Osteoblast (primary cell): ENCODE results near the gene NFX1. TPM values are rescaled to one million over a fixed set of nuclear protein-coding genes. Genes with fewer than 3 reads are reported as not detected.

Experiments used
- DNase-seq: peaks from one replicate; pipeline ENCODE4 v3.0.0; 2011; ENCODE audit warnings: low spot score, mixed read lengths; ENCODE audit not compliant: insufficient read length; ENCODE audit errors: missing footprints
- H2AFZ ChIP-seq: 2 replicates; pipeline ENCODE4 v1.6.0; 2011; ENCODE audit warnings: mild to moderate bottlenecking, low read length
- H3K27ac ChIP-seq: 2 replicates; pipeline ENCODE4 v1.5.1; 2011; ENCODE audit warnings: mild to moderate bottlenecking, low read depth, low read length, moderate library complexity
- H3K27me3 ChIP-seq: 2 replicates; pipeline ENCODE4 v1.6.0; 2012; ENCODE audit warnings: mild to moderate bottlenecking, control low read depth, inconsistent platforms, low read length, moderate library complexity; ENCODE audit not compliant: insufficient read depth
- H3K36me3 ChIP-seq: 2 replicates; pipeline ENCODE4 v1.5.1; 2011; ENCODE audit warnings: mild to moderate bottlenecking, low read length, control low read depth, moderate library complexity; ENCODE audit not compliant: insufficient read depth
- H3K4me1 ChIP-seq: 2 replicates; pipeline ENCODE4 v1.5.1; 2011; ENCODE audit warnings: mild to moderate bottlenecking, low read length, control low read depth, moderate library complexity; ENCODE audit not compliant: insufficient read depth
- H3K4me2 ChIP-seq: 2 replicates; pipeline ENCODE4 v1.6.0; 2011; ENCODE audit warnings: mild to moderate bottlenecking, low read length; ENCODE audit not compliant: insufficient read depth
- H3K4me3 ChIP-seq: fragments of 200-600 bp; sonication (generic); 3 replicates; pipeline ENCODE4 v1.5.1; 2012; ENCODE audit warnings: mild to moderate bottlenecking, low read length, inconsistent platforms; ENCODE audit not compliant: insufficient read depth
- H3K79me2 ChIP-seq: 2 replicates; pipeline ENCODE4 v1.6.0; 2012; ENCODE audit warnings: mild to moderate bottlenecking, low read length, control low read depth, inconsistent platforms; ENCODE audit not compliant: insufficient read depth
- H3K9me3 ChIP-seq: 2 replicates; pipeline ENCODE4 v1.5.1; 2011; ENCODE audit warnings: low read depth, low read length, control low read depth
- H4K20me1 ChIP-seq: 2 replicates; pipeline ENCODE4 v1.6.0; 2012; ENCODE audit warnings: mild to moderate bottlenecking, low read length, control low read depth; ENCODE audit not compliant: insufficient read depth
- small RNA-seq: library from RNA; depleted of rRNA; stranded (forward); fragments of <200 nt; gene quantifications from one replicate; pipeline ENCODE3, GENCODE V24; 2012
- total RNA-seq: library from RNA; depleted of rRNA; stranded (reverse); fragments of >200 nt; gene quantifications from 2 replicates; pipeline ENCODE4 v1.2.3, GENCODE V29; 2012
- TF ChIP-seq, protein P1 (sequence below): IDR thresholded peaks from 2 replicates; pipeline ENCODE4 v1.5.1; 2011; ENCODE audit warnings: mild to moderate bottlenecking, low read depth, low read length, moderate library complexity; ENCODE audit errors: extremely low read depth

The NFX1 gene
- total RNA-seq, 1 donor = 34.0 TPM

- no peak overlapping the region for H3K27ac ChIP-seq
- no peak overlapping the region for H2AFZ ChIP-seq
- H3K4me1 ChIP-seq = no peaks in the 10 kb centered on the region
- H4K20me1 ChIP-seq = no peaks in the 10 kb centered on the region
- TF ChIP-seq, protein P1, sequence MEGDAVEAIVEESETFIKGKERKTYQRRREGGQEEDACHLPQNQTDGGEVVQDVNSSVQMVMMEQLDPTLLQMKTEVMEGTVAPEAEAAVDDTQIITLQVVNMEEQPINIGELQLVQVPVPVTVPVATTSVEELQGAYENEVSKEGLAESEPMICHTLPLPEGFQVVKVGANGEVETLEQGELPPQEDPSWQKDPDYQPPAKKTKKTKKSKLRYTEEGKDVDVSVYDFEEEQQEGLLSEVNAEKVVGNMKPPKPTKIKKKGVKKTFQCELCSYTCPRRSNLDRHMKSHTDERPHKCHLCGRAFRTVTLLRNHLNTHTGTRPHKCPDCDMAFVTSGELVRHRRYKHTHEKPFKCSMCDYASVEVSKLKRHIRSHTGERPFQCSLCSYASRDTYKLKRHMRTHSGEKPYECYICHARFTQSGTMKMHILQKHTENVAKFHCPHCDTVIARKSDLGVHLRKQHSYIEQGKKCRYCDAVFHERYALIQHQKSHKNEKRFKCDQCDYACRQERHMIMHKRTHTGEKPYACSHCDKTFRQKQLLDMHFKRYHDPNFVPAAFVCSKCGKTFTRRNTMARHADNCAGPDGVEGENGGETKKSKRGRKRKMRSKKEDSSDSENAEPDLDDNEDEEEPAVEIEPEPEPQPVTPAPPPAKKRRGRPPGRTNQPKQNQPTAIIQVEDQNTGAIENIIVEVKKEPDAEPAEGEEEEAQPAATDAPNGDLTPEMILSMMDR = no peak
- H3K4me2 ChIP-seq = no peak overlapping the region
- H3K9me3 ChIP-seq = no peaks in the 10 kb centered on the region
- H3K4me3 ChIP-seq = no peak overlapping the region
- no peaks in the 10 kb centered on the region for H3K36me3 ChIP-seq
- H3K27me3 ChIP-seq = peaks cover 7% of the 10 kb centered on the region
- DNase-seq = no peak
- H3K79me2 ChIP-seq = no peaks in the 10 kb centered on the region
Observed at GRCh38 chr9:33418090-33418489, 127.8 kb downstream of the NFX1 start.

DNA sequence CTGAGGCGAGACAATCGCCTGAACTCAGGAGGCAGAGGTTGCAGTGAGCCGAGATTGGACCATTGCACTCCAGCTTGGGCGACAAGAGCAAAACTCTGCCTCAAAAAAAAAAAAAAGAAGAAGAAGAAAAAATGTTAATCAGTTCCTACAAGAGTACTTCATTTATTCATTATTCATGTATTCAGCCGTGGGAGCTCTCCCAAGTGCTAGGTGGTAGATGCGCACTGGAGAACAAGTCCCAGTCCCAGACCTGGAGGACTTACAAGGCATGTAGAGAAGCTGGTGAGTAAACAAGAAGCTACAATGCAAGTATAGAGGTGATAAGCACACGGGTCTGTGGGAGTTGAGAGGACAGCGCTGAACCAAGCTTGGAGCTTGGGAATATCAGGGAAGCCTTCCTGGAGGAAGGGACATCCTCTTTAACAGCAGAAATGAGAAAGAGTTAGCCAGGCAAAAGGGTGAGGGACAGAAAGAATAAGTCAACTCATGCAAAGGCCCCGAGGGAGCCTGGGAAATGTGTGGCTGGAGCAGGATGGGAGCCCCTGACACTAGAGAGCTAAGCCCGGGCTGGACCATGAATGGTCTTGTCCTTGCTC lies 129.5 kb downstream of the NFX1 start:
- DNase-seq = no peak
- H3K36me3 ChIP-seq = no peaks in the 10 kb centered on the region
- H3K4me2 ChIP-seq = no peak overlapping the region
- TF ChIP-seq, protein P1 = no peak
- peaks cover 7% of the 10 kb centered on the region for H3K27me3 ChIP-seq
- no peaks in the 10 kb centered on the region for H3K79me2 ChIP-seq
- no peaks in the 10 kb centered on the region for H3K4me1 ChIP-seq
- H3K4me3 ChIP-seq = no peak overlapping the region
- H3K9me3 ChIP-seq = no peaks in the 10 kb centered on the region
- no peaks in the 10 kb centered on the region for H4K20me1 ChIP-seq
- H2AFZ ChIP-seq = no peak overlapping the region
- no peak overlapping the region for H3K27ac ChIP-seq

Small RNAs within 50 kb of the gene (small RNA-seq; reads per million reads assigned to genes)
- gene RF00019 = not detected

Other genes starting within 250 kb of the NFX1 start
- gene SMU1, start 213.8 kb upstream of the NFX1 start, total RNA-seq = 31.1 and 31.8 TPM in 2 replicates
- 63.7 and 76.3 TPM in 2 replicates for gene B4GALT1, start 123.2 kb upstream of the NFX1 start, total RNA-seq
- gene SPINK4, start 50.3 kb upstream of the NFX1 start, total RNA-seq = not detected in 2 replicates
- 29.3 and 35.9 TPM in 2 replicates for gene BAG1, start 25.8 kb upstream of the NFX1 start, total RNA-seq
- gene CHMP5, start 25.5 kb upstream of the NFX1 start, total RNA-seq = 71.0 and 71.7 TPM in 2 replicates
- 0.59 TPM in 1 of 2 replicates, not detected in the other for gene AQP7, start 112.1 kb downstream of the NFX1 start, total RNA-seq
- gene AQP3, start 157.1 kb downstream of the NFX1 start, total RNA-seq = 0.72 and 0.88 TPM in 2 replicates
- gene NOL6, start 183.4 kb downstream of the NFX1 start, total RNA-seq = 18.6 and 23.5 TPM in 2 replicates
- gene ANKRD18B, start 233.7 kb downstream of the NFX1 start, total RNA-seq = 0.59 TPM in 1 of 2 replicates, not detected in the other